KOPT-K1 (cell line): ENCODE data around the gene BEND6.
"Not testable (repeated sequence)": the region's sequence is repeated elsewhere in the genome, so short reads cannot be mapped to it uniquely, and the experiment has no call there.

Experiments used
- H3K27ac ChIP-seq: fragments of 200-600 bp; sonication (generic); 2 replicates; pipeline ENCODE4 v1.5.1; 2016; ENCODE audit warnings: antibody characterized with exemption, mild to moderate bottlenecking, low read depth, low read length; ENCODE audit not compliant: poor library complexity, severe bottlenecking
- H3K36me3 ChIP-seq: fragments of 200-600 bp; sonication (generic); 2 replicates; pipeline ENCODE4 v1.5.1; 2017; ENCODE audit warnings: antibody characterized with exemption, mild to moderate bottlenecking, low read length, moderate library complexity; ENCODE audit not compliant: insufficient read depth
- H3K9me3 ChIP-seq: fragments of 200-600 bp; sonication (generic); 2 replicates; pipeline ENCODE4 v1.5.1; 2017; ENCODE audit warnings: antibody characterized with exemption, low read length, mild to moderate bottlenecking; ENCODE audit not compliant: insufficient read depth, poor library complexity, severe bottlenecking

BEND6 gene

GRCh38 chr6:56986611-56987010, 31.7 kb downstream of the BEND6 start:
- Histone ChIP-seq H3K27ac (no peak overlapping the region), H3K36me3 (no peaks in the 10 kb centered on the region), H3K9me3 (no peaks in the 10 kb centered on the region)

GRCh38 chr6:56988145-56988544, 33.2 kb downstream of the BEND6 start:
- no peaks in the 10 kb centered on the region for H3K36me3 ChIP-seq

GRCh38 chr6:56992036-56992435, 37.1 kb downstream of the BEND6 start:
- Histone ChIP-seq H3K27ac (no peak overlapping the region), H3K9me3 (no peaks in the 10 kb centered on the region), H3K36me3 (no peaks in the 10 kb centered on the region)

More at GRCh38 chr6:56988145-56988544, 33.2 kb downstream of the BEND6 start:
- Histone ChIP-seq H3K9me3 (no peaks in the 10 kb centered on the region), H3K27ac (no peak overlapping the region)

GRCh38 chr6:56992703-56993102, 37.8 kb downstream of the BEND6 start:
- Histone ChIP-seq H3K36me3 (no peaks in the 10 kb centered on the region), H3K9me3 (no peaks in the 10 kb centered on the region), H3K27ac (no peak overlapping the region)

- Histone ChIP-seq H3K9me3 (no peaks in the 10 kb centered on the region), H3K36me3 (no peaks in the 10 kb centered on the region), H3K27ac (no peak overlapping the region)
Measured at GRCh38 chr6:56995347-56995902, 40.5 kb downstream of the BEND6 start.

GRCh38 chr6:56996401-56996800, 41.5 kb downstream of the BEND6 start:
- H3K9me3 ChIP-seq: no peaks in the 10 kb centered on the region
- no peak overlapping the region for H3K27ac ChIP-seq
- no peaks in the 10 kb centered on the region for H3K36me3 ChIP-seq

GRCh38 chr6:56999049-56999448, 44.1 kb downstream of the BEND6 start:
- H3K36me3 ChIP-seq: no peaks in the 10 kb centered on the region
- no peak overlapping the region for H3K27ac ChIP-seq
- H3K9me3 ChIP-seq: no peaks in the 10 kb centered on the region

GRCh38 chr6:56999748-57000147, 44.8 kb downstream of the BEND6 start:
- H3K9me3 ChIP-seq, H3K27ac ChIP-seq, H3K36me3 ChIP-seq: not testable (repeated sequence)

GRCh38 chr6:57002197-57002596, 47.3 kb downstream of the BEND6 start:
- Histone ChIP-seq H3K27ac (no peak overlapping the region), H3K36me3 (no peaks in the 10 kb centered on the region), H3K9me3 (no peaks in the 10 kb centered on the region)

- no peaks in the 10 kb centered on the region for H3K9me3 ChIP-seq
- H3K36me3 ChIP-seq: no peaks in the 10 kb centered on the region
- no peak overlapping the region for H3K27ac ChIP-seq
Measured at GRCh38 chr6:57004292-57004691, 49.4 kb downstream of the BEND6 start.

GRCh38 chr6:57006101-57006500, 51.2 kb downstream of the BEND6 start:
- H3K36me3 ChIP-seq: no peaks in the 10 kb centered on the region
- H3K9me3 ChIP-seq: no peaks in the 10 kb centered on the region
- H3K27ac ChIP-seq: no peak overlapping the region

GRCh38 chr6:57008069-57008468, 53.2 kb downstream of the BEND6 start:
- not testable (repeated sequence) for H3K9me3 ChIP-seq, H3K36me3 ChIP-seq, H3K27ac ChIP-seq

- Histone ChIP-seq H3K27ac (no peak overlapping the region), H3K9me3 (no peaks in the 10 kb centered on the region)
Measured at GRCh38 chr6:57013521-57013926, 58.6 kb downstream of the BEND6 start.

GRCh38 chr6:57017069-57017468, 62.2 kb downstream of the BEND6 start:
- Histone ChIP-seq H3K9me3 (no peaks in the 10 kb centered on the region), H3K27ac (no peak overlapping the region), H3K36me3 (no peaks in the 10 kb centered on the region)

More at GRCh38 chr6:57013521-57013926, 58.6 kb downstream of the BEND6 start:
- H3K36me3 ChIP-seq: no peaks in the 10 kb centered on the region

- H3K9me3 ChIP-seq: no peaks in the 10 kb centered on the region
- no peaks in the 10 kb centered on the region for H3K36me3 ChIP-seq
- no peak overlapping the region for H3K27ac ChIP-seq
Measured at GRCh38 chr6:57017841-57018240, 62.9 kb downstream of the BEND6 start.

GRCh38 chr6:57019434-57019833, 64.5 kb downstream of the BEND6 start:
- H3K36me3 ChIP-seq: no peaks in the 10 kb centered on the region
- H3K27ac ChIP-seq: no peak overlapping the region
- peaks cover 7% of the 10 kb centered on the region for H3K9me3 ChIP-seq
